Liver (tissue), 9 donors: ENCODE measurements around the gene LCP2. TPM values are rescaled to one million over a fixed set of nuclear protein-coding genes. Genes with fewer than 3 reads are reported as not detected.

Source experiments
- DNase-seq: peaks from one replicate; pipeline ENCODE4 v3.0.0-alpha.2; 2017; ENCODE audit warnings: low spot score
- H3K27ac ChIP-seq, 2 donors: one replicate each; pipeline ENCODE4 v1.7.0; 2013; ENCODE audit warnings: inconsistent platforms in 2 of 2, low read length in 2 of 2, control low read depth in 1 of 2, low read depth in 1 of 2, mild to moderate bottlenecking in 1 of 2
- H3K27me3 ChIP-seq, 4 donors: one replicate each; pipeline versions ENCODE4 v1.6.1 to v1.7.0; 2013; ENCODE audit warnings: low read length in 3 of 4, inconsistent platforms in 1 of 4, mild to moderate bottlenecking in 1 of 4, moderate library complexity in 1 of 4; ENCODE audit not compliant: control insufficient read depth in 4 of 4, insufficient read depth in 4 of 4
- H3K36me3 ChIP-seq, 4 donors: one replicate each; pipeline versions ENCODE4 v1.6.1 to v1.7.0; 2013; ENCODE audit warnings: low read length in 3 of 4, mild to moderate bottlenecking in 3 of 4, low read depth in 1 of 4, moderate library complexity in 1 of 4; ENCODE audit not compliant: control insufficient read depth in 4 of 4, insufficient read depth in 3 of 4
- H3K4me1 ChIP-seq, 4 donors: one replicate each; pipeline versions ENCODE4 v1.6.1 to v1.7.0; 2013; ENCODE audit warnings: low read length in 3 of 4, mild to moderate bottlenecking in 3 of 4, moderate library complexity in 1 of 4; ENCODE audit not compliant: control insufficient read depth in 4 of 4, insufficient read depth in 4 of 4
- H3K4me3 ChIP-seq, 3 donors: one replicate each; pipeline versions ENCODE4 v1.6.1 to v1.7.0; 2013; ENCODE audit warnings: low read length in 3 of 3, control low read depth in 1 of 3, low read depth in 1 of 3, mild to moderate bottlenecking in 1 of 3
- H3K9ac ChIP-seq, 2 donors: one replicate each; pipeline ENCODE4 v1.7.0; 2013; ENCODE audit warnings: low read length in 2 of 2, mild to moderate bottlenecking in 2 of 2, moderate library complexity in 2 of 2, control low read depth in 1 of 2, low read depth in 1 of 2
- H3K9me3 ChIP-seq, 4 donors: one replicate each; pipeline versions ENCODE4 v1.6.1 to v1.7.0; 2013; ENCODE audit warnings: low read length in 3 of 4; ENCODE audit not compliant: control insufficient read depth in 4 of 4
- ATF3 ChIP-seq: IDR thresholded peaks from 2 replicates; pipeline ENCODE4 v1.6.1; 2016; ENCODE audit warnings: antibody characterized with exemption
- CTCF ChIP-seq: fragments of 150-350 bp; IDR thresholded peaks from 2 replicates; pipeline ENCODE4 v1.5.1; 2017; ENCODE audit warnings: improper control_type of control experiment, low read depth, low read length; ENCODE audit not compliant: missing input control
- EGR1 ChIP-seq, 2 donors: IDR thresholded peaks; 2 replicates each; pipeline ENCODE4 v1.6.1; 2016 to 2018; ENCODE audit warnings: antibody characterized with exemption in 2 of 2, low read depth in 2 of 2
- FOXA1 ChIP-seq: IDR thresholded peaks from 2 replicates; pipeline ENCODE4 v1.6.1; 2016; ENCODE audit warnings: antibody characterized with exemption
- FOXA2 ChIP-seq: IDR thresholded peaks from 2 replicates; pipeline ENCODE4 v1.6.1; 2016; ENCODE audit warnings: antibody characterized with exemption
- GABPA ChIP-seq, 2 donors: IDR thresholded peaks in 1 of 2; conservative IDR thresholded peaks in 1 of 2; 2 replicates each; pipeline ENCODE4 v1.6.1; 2016; ENCODE audit warnings: antibody characterized with exemption in 2 of 2, mild to moderate bottlenecking in 1 of 2, moderate library complexity in 1 of 2
- HNF4A ChIP-seq, 2 donors: conservative IDR thresholded peaks; 2 replicates each; pipeline ENCODE4 v1.6.1; 2016; ENCODE audit warnings: antibody characterized with exemption in 2 of 2, mild to moderate bottlenecking in 2 of 2
- HNF4G ChIP-seq: IDR thresholded peaks from 2 replicates; pipeline ENCODE4 v1.6.1; 2016; ENCODE audit warnings: antibody characterized with exemption
- JUND ChIP-seq, 2 donors: IDR thresholded peaks; 2 replicates each; pipeline ENCODE4 v1.6.1; 2016; ENCODE audit warnings: antibody characterized with exemption in 2 of 2
- MAX ChIP-seq: IDR thresholded peaks from 2 replicates; pipeline ENCODE4 v1.6.1; 2016; ENCODE audit warnings: antibody characterized with exemption
- NR2F2 ChIP-seq: IDR thresholded peaks from 2 replicates; pipeline ENCODE4 v1.6.1; 2016; ENCODE audit warnings: antibody characterized with exemption
- RAD21 ChIP-seq, 2 donors: IDR thresholded peaks; 2 replicates each; pipeline ENCODE4 v1.6.1; 2016; ENCODE audit warnings: antibody characterized with exemption in 2 of 2, mild to moderate bottlenecking in 2 of 2
- REST ChIP-seq: IDR thresholded peaks from 2 replicates; pipeline ENCODE4 v1.6.1; 2016; ENCODE audit warnings: antibody characterized with exemption, mild to moderate bottlenecking
- RXRA ChIP-seq, 2 donors: IDR thresholded peaks; 2 replicates each; pipeline ENCODE4 v1.6.1; 2017 to 2018; ENCODE audit warnings: antibody characterized with exemption in 2 of 2, mild to moderate bottlenecking in 1 of 2
- SP1 ChIP-seq: IDR thresholded peaks from 2 replicates; pipeline ENCODE4 v1.6.1; 2018; ENCODE audit warnings: antibody characterized with exemption, mild to moderate bottlenecking
- TAF1 ChIP-seq: conservative IDR thresholded peaks from 2 replicates; pipeline ENCODE4 v1.6.1; 2016; ENCODE audit warnings: antibody characterized with exemption, mild to moderate bottlenecking
- YY1 ChIP-seq: IDR thresholded peaks from 2 replicates; pipeline ENCODE4 v1.6.1; 2016; ENCODE audit warnings: antibody characterized with exemption, mild to moderate bottlenecking
- ZBTB33 ChIP-seq: IDR thresholded peaks from 2 replicates; pipeline ENCODE4 v1.6.1; 2016; ENCODE audit warnings: antibody characterized with exemption
- WGBS: extraction: QIAGEN DNeasy Blood & Tissue Kit; methylation state at CpG from one replicate; pipeline ENCODE4 v1.1.7; 2013; 5-methylcytosine and 5-hydroxymethylcytosine counted together
- polyA plus RNA-seq, 2 donors: library from polyadenylated mRNA; stranded (reverse) in 1 of 2; unstranded in 1 of 2; fragments of 200-250 nt in 1 of 2; fragments of >200 nt in 1 of 2; fragmentation: Nextera tagmentation in 1 of 2; extraction: Ambion mirVana in 1 of 2; gene quantifications; one replicate each; pipeline versions ENCODE4 v1.2.1 to v1.2.3, GENCODE V29; 2013 to 2015
- total RNA-seq, 2 donors: library from RNA; depleted of rRNA; stranded (reverse); fragments of >200 nt; gene quantifications; one replicate each; pipeline ENCODE4 v1.2.3, GENCODE V29; 2014
- donor health status: healthy.
- donor health status: healthy.
- donor health status: healthy.
- donor health status: healthy.
- donor health status: healthy.

LCP2 gene
- total and polyA plus RNA-seq, 4 donors: 3.6 to 16.3 (median 6.7) TPM

GRCh38 chr5:170265522-170265921, 32.1 kb downstream of the LCP2 start:
- H3K36me3 ChIP-seq: peaks cover 0 to 11% (median 3%) of the 10 kb centered on the region in 4 donors
- H3K27me3 ChIP-seq: no peaks in the 10 kb centered on the region
- TF ChIP-seq HNF4G: no peak
- no peak for TF ChIP-seq YY1
- TF ChIP-seq TAF1: no peak
- TF ChIP-seq CTCF: no peak
- no peak for TF ChIP-seq RXRA (IDR thresholded peaks at IDR 0.05)
- TF ChIP-seq ATF3: no peak
- peak; percentile 14 for TF ChIP-seq NR2F2
- no peak for TF ChIP-seq FOXA1
- no peak for TF ChIP-seq FOXA2
- peak in 1 of 2 donors; percentile 6 for TF ChIP-seq RAD21 (IDR thresholded peaks at IDR 0.05)
- H3K9me3 ChIP-seq: no peaks in the 10 kb centered on the region
- 35% methylated on average over 5 of the region's 5 CpGs for WGBS
- no peak overlapping the region for H3K9ac ChIP-seq
- H3K4me3 ChIP-seq: no peak overlapping the region
- peak overlapping the region in 1 of 2 donors; percentile 8 for H3K27ac ChIP-seq
- no peak for DNase-seq
- H3K4me1 ChIP-seq: peaks cover 0 to 11% (median 4%) of the 10 kb centered on the region in 4 donors

- TF ChIP-seq FOXA1: no peak
- no peak for TF ChIP-seq HNF4A (conservative IDR thresholded peaks at IDR 0.05)
- TF ChIP-seq MAX: no peak
- TF ChIP-seq YY1: no peak
- TF ChIP-seq RAD21 (IDR thresholded peaks at IDR 0.05): no peak
- no peak for TF ChIP-seq TAF1
- no peak for TF ChIP-seq HNF4G
- no peak for TF ChIP-seq ZBTB33
- no peak for TF ChIP-seq EGR1 (IDR thresholded peaks at IDR 0.05; ENCODE audit: low read depth in 2 of 2)
- no peak for TF ChIP-seq GABPA (IDR thresholded peaks at IDR 0.05 in 1 of 2, conservative IDR thresholded peaks at IDR 0.05 in 1 of 2)
- no peak for TF ChIP-seq SP1
- no peak for TF ChIP-seq CTCF
- no peak for TF ChIP-seq REST
- TF ChIP-seq ATF3: no peak
- no peak for TF ChIP-seq FOXA2
- no peak for TF ChIP-seq JUND (IDR thresholded peaks at IDR 0.05)
- no peak for TF ChIP-seq RXRA (IDR thresholded peaks at IDR 0.05)
- H3K36me3 ChIP-seq: peaks cover 0 to 25% (median 7%) of the 10 kb centered on the region in 4 donors
- 74% methylated on average over 4 of the region's 4 CpGs for WGBS
Observed at GRCh38 chr5:170263906-170264305, 33.7 kb downstream of the LCP2 start.

More at GRCh38 chr5:170263906-170264305, 33.7 kb downstream of the LCP2 start:
- Histone ChIP-seq H3K27me3 (no peaks in the 10 kb centered on the region), H3K9me3 (no peaks in the 10 kb centered on the region), H3K4me3 (no peak overlapping the region), H3K4me1 (peaks cover 0 to 5% (median 4%) of the 10 kb centered on the region in 4 donors), H3K27ac (no peak overlapping the region), H3K9ac (no peak overlapping the region)
- no peak for DNase-seq
